HepG2 (cell line): ENCODE data around the gene GNPAT. TPM values are rescaled to one million over a fixed set of nuclear protein-coding genes. Genes with fewer than 3 reads are reported as not detected.

Source experiments
- ATAD3A ChIP-seq: sonication (generic); formaldehyde crosslinking; IDR thresholded peaks from 2 replicates; pipeline ENCODE4 v1.4.0; 2020; ENCODE audit warnings: missing genetic modification reagents
- BORCS8-MEF2B ChIP-seq: sonication (generic); formaldehyde crosslinking; IDR thresholded peaks from 2 replicates; pipeline ENCODE4 v1.8.0; 2022; ENCODE audit warnings: mild to moderate bottlenecking, missing genetic modification reagents
- CREBL2 ChIP-seq: sonication (generic); formaldehyde crosslinking; IDR thresholded peaks from 2 replicates; pipeline ENCODE4 v1.8.1; 2023; ENCODE audit warnings: missing genetic modification reagents, mild to moderate bottlenecking, borderline replicate concordance
- EZH2 ChIP-seq: conservative IDR thresholded peaks from 2 replicates; pipeline ENCODE4 v1.6.1; 2012; ENCODE audit warnings: mild to moderate bottlenecking, low read depth, low read length, moderate library complexity
- FOSL2 ChIP-seq: sonication (generic); formaldehyde crosslinking; IDR thresholded peaks from 2 replicates; pipeline ENCODE4 v1.4.0; 2020; ENCODE audit warnings: missing genetic modification reagents
- HES4 ChIP-seq: sonication (generic); formaldehyde crosslinking; IDR thresholded peaks from 2 replicates; pipeline ENCODE4 v1.9.0; 2021; ENCODE audit warnings: mild to moderate bottlenecking, missing genetic modification reagents, borderline replicate concordance
- MBD4 ChIP-seq: IDR thresholded peaks from 2 replicates; pipeline ENCODE4 v1.6.1; 2012; ENCODE audit warnings: low read length, inconsistent platforms, borderline replicate concordance
- MYPOP ChIP-seq: sonication (generic); formaldehyde crosslinking; IDR thresholded peaks from 2 replicates; pipeline ENCODE4 v1.8.1; 2023; ENCODE audit warnings: mild to moderate bottlenecking, moderate library complexity, missing genetic modification reagents
- RBM39 ChIP-seq: fragments of 200-400 bp; formaldehyde crosslinking; IDR thresholded peaks from one replicate; pipeline ENCODE4 v1.6.1; 2018; ENCODE audit warnings: antibody characterized with exemption, mild to moderate bottlenecking, low read depth, low read length; ENCODE audit not compliant: poor library complexity, severe bottlenecking
- SRSF4 ChIP-seq: fragments of 200-400 bp; formaldehyde crosslinking; IDR thresholded peaks from one replicate; pipeline ENCODE4 v1.6.1; 2018; ENCODE audit warnings: mild to moderate bottlenecking, low read depth, low read length, moderate library complexity; ENCODE audit not compliant: poor library complexity, severe bottlenecking
- STAT5B ChIP-seq: sonication (generic); formaldehyde crosslinking; IDR thresholded peaks from 2 replicates; pipeline ENCODE4 v1.4.0; 2020; ENCODE audit warnings: missing genetic modification reagents
- ZBTB40 ChIP-seq, 2 experiments: fragments of 450-650 bp in 1 of 2; sonication (generic) in 1 of 2; formaldehyde crosslinking in 1 of 2; IDR thresholded peaks; 2 replicates each; pipeline versions ENCODE4 v1.6.1 to v1.8.0; 2016 to 2022; ENCODE audit warnings: antibody characterized with exemption in 1 of 2, mild to moderate bottlenecking in 1 of 2, missing genetic modification reagents in 1 of 2
- ZNF382 ChIP-seq: sonication (generic); formaldehyde crosslinking; IDR thresholded peaks from 2 replicates; pipeline ENCODE4 v1.5.0; 2020; ENCODE audit warnings: missing genetic modification reagents, mild to moderate bottlenecking, borderline replicate concordance
- ZNF615 ChIP-seq: sonication (generic); formaldehyde crosslinking; IDR thresholded peaks from 2 replicates; pipeline ENCODE4 v1.5.0; 2020; ENCODE audit warnings: mild to moderate bottlenecking, missing genetic modification reagents, borderline replicate concordance
- polyA plus RNA-seq, 8 experiments: library from polyadenylated mRNA; depleted of rRNA in 3 of 8; stranded (reverse) in 7 of 8; unstranded in 1 of 8; fragments of >200 nt; fragmentation: Illumina TruSeq in 4 of 8; extraction: Trizol in 4 of 8; gene quantifications; 2 replicates each; pipeline versions ENCODE4 v1.2.1 to v1.2.3, GENCODE V29; 2011 to 2016; ENCODE audit warnings: low read depth in 4 of 8, missing spikeins in 1 of 8, mixed read lengths in 1 of 8; ENCODE audit not compliant: insufficient read depth in 1 of 8
- total RNA-seq, 5 experiments: library from RNA; depleted of rRNA; stranded (reverse); fragments of >200 nt; fragmentation: Illumina TruSeq; extraction: Trizol; gene quantifications; 2 replicates each; pipeline ENCODE4 v1.2.3, GENCODE V29; 2016; ENCODE audit warnings: low read depth in 1 of 5
- TF ChIP-seq, protein P1 (sequence below): sonication (generic); formaldehyde crosslinking; IDR thresholded peaks from 2 replicates; pipeline ENCODE4 v1.4.0; 2020; ENCODE audit warnings: missing genetic modification reagents

The GNPAT gene
- total and polyA plus RNA-seq, 2 of the 13 experiments (the other 11 are each of a cell fraction or from before 2014, with no cell fraction given) = 58.3 to 114 TPM

- no peak for TF ChIP-seq ZBTB40 (IDR thresholded peaks at IDR 0.05)
- peak; percentile 76; the same call in 1 of the 2 replicates for TF ChIP-seq ZBTB40 (CRISPR knock-in tag; IDR thresholded peaks at IDR 0.05)
- TF ChIP-seq CREBL2 (CRISPR knock-in tag) = no peak
- TF ChIP-seq ZNF615 (CRISPR knock-in tag) = no peak
- TF ChIP-seq RBM39 = no peak
- TF ChIP-seq MYPOP = no peak
- TF ChIP-seq HES4 (CRISPR knock-in tag) = no peak
- TF ChIP-seq FOSL2 (CRISPR knock-in tag) = peak; percentile 38
- TF ChIP-seq ZNF382 = no peak
- TF ChIP-seq, protein P1, sequence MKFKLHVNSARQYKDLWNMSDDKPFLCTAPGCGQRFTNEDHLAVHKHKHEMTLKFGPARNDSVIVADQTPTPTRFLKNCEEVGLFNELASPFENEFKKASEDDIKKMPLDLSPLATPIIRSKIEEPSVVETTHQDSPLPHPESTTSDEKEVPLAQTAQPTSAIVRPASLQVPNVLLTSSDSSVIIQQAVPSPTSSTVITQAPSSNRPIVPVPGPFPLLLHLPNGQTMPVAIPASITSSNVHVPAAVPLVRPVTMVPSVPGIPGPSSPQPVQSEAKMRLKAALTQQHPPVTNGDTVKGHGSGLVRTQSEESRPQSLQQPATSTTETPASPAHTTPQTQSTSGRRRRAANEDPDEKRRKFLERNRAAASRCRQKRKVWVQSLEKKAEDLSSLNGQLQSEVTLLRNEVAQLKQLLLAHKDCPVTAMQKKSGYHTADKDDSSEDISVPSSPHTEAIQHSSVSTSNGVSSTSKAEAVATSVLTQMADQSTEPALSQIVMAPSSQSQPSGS (CRISPR knock-in tag) = peak; percentile 73; the same call in 1 of the 2 replicates
- no peak for TF ChIP-seq ATAD3A (CRISPR knock-in tag)
- no peak for TF ChIP-seq SRSF4
- TF ChIP-seq EZH2 = no peak
- TF ChIP-seq STAT5B (CRISPR knock-in tag) = no peak
- no peak for TF ChIP-seq MBD4
- 0 out of 2 replicates have a peak, but pooled peaks have one; percentile 55 for TF ChIP-seq BORCS8-MEF2B (CRISPR knock-in tag)
Measured at GRCh38 chr1:231211005-231211857, 29.8 kb upstream of the GNPAT start (continued).
